GOT3 (cell line): Measurements from ENCODE around the gene SIRT6.
"Not testable (repeated sequence)": the region's sequence is repeated elsewhere in the genome, so short reads cannot be mapped to it uniquely, and the experiment has no call there.

Source experiments
- DNase-seq: peaks from one replicate; lab custom pipeline; 2025; ENCODE audit warnings: mixed read lengths; lab: John Stamatoyannopoulos, UW

The SIRT6 gene

DNA sequence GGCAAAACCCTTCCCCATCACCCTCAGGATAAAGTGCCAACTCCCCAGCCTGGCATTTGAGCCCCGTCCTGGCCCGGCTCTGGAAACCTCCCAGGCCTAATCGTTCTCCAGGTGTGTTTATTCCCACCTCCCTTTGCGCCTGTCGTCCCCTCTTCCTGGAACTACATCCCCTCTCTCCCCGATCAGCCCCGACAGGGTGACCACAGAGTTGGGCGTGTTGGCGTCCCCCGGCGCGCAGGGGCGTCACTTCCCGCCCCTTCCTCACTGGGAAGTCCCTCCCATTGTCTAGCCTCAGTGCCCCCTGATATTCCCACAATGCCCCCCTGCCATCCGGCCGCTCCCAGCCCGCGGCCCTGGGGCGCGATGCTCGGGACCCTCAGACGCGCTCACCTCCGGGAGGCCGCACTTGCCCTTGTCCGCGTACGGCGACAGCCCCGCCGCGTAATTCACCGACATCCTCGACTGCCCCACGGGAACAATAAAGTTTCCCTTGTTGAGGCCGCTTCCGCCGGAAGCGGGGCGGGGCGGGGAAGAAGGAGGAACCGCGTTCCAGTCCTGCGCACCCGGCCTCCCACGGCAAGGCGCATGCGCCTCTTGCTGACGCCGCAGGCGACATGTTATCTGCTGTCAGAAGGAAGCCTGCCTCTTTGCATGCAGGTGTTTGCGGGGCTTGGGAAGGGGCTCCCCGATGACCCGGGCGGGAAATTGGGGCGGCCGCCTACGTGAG, at the start of gene SIRT6, which contains the start of gene ANKRD24:
Gene SIRT6 (minus strand): TSS at position 480 of the 727 bp plus-strand sequence. CDS start 24 bp downstream, at position 456.
Gene ANKRD24 (plus strand): TSS at position 606 of the 727 bp plus-strand sequence. CDS start 3,737 bp downstream, outside the sequence.
- DNase-seq: peak; percentile 68

DNA sequence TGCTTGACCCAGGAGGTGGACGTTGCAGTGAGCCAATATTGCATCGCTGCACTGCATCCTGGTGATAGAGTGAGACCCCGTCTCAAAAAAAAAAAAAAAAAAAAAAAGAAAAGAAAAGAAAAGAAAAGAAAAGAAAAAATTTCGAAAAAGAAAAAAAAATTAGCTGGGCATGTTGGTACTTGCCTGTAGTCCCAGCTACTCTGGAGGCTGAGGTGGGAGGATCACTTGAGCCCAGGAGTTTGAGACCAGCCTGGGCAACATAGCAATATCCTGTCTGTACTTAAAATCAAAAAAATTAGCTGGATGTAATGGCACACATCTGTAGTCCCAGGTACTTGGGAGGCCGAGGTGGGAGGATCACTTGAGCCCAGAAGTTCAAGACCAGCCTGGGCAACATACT, 49.8 kb upstream of the SIRT6 start:
- not testable (repeated sequence) for DNase-seq

DNA sequence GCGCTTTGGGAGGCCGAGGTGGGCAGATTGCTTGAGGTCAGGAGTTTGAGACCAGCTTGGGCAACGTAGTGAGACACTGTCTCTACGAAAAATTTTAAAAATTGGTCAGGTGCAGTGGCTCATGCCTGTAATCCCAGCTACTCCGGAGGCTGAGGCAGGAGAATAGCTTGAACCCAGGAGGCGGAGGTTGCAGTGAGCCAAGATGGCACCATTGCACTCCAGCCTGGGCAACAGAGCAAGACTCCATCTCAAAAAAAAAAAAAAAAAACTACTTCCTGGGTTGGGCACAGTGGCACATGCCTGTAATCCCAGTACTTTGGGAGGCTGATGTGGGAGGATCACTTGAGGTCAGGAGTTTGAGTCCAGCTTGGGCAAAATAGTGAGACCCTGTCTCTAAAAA, 49.2 kb upstream of the SIRT6 start:
- DNase-seq: not testable (repeated sequence)

DNA sequence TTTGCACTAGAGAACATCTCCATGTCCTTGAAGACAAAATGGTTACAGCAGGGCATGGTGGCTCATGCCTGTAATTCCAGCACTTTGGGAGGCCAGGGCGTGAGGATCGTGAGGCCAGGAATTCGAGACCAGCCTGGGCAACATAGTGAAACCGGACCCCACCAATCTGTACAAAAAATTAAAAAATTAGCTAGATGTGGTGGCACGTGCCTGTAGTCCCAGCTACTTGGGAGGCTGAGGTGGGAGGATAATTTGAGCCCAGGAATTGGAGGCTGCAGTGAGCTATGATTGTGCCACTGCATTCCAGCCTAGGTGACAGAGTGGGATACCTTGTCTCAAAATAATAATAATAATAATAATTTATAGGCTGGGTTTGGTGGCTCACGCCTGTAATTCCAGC, 47.9 kb upstream of the SIRT6 start:
- not testable (repeated sequence) for DNase-seq

DNA sequence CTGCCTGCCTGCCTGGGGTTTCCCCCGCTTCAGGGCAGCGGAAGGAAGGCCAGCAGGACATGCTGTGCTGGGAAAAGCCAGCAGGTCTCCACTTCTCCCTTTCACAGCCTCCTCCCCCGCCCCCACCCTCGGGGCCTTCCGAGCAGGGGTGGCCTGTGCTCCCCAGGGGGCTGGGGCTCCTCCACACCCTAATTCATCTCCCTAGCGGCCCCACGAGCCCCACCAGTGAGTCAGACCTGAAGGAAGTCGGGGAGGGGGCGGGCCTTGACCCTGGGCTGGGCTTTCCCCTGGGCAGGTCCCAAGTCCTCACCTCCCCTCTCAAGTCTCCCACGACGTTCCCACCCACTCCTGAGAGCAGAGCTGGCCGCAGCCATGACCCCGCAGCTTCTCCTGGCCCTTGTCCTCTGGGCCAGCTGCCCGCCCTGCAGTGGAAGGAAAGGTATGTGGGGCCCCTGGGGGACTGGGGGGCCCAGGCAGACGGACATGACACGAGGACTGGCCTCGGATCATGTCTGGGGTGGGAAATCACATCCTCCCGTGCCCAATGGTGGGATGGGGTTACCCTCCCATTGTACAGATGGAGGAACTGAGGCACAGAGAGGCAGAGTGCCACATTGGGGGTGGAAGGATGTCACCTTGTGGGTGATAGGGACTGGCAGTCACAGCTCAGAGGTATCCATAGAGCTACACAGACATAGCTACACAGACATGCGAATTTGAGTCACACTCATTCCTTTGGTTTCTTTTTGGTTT, 47.0 kb upstream of the SIRT6 start, which contains the start of gene EBI3:
Gene EBI3 (plus strand): TSS at position 345 of the 753 bp plus-strand sequence. CDS start 28 bp downstream, at position 373.
- peak; percentile 45 for DNase-seq

DNA sequence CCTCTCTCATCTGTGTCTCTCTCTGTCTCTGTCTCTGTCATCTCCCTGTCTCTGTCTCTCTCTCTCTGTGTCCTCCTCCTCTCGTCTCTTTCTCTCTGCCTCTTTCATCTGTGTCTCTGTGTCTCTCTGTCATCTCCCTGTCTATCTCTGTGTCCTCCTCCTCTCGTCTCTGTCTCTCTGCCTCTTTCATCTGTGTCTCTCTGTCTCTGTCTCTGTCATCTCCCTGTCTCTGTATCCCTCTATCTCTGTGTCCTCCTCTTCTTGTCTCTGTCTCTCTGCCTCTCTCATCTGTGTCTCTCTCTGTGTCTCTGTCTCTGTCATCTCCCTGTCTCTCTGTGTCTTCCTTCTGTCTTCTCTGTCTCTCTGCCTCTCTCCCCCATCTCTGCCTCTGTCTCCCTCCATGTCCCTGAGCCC, 46.4 kb upstream of the SIRT6 start:
- DNase-seq: no peak

DNA sequence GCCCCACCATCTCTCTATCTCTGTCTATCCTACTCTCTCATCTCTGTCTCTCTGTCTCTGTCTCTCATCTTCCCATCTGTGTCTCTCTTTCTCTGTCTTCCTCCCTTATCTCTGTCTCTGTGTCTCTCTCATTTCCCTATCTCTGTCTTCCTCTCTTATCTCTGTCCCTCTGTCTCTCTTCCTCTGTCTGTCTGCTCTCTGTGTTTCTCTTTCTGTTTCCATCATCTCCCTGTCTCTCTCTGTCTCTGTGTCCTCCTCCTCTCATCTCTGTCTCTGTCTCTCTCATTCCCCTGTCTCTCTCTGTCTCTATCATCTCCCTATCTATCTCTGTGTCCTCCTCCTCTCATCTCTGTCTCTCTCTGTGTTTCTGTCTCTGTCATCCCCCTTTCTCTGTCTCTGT, 45.4 kb upstream of the SIRT6 start:
- DNase-seq: no peak

DNA sequence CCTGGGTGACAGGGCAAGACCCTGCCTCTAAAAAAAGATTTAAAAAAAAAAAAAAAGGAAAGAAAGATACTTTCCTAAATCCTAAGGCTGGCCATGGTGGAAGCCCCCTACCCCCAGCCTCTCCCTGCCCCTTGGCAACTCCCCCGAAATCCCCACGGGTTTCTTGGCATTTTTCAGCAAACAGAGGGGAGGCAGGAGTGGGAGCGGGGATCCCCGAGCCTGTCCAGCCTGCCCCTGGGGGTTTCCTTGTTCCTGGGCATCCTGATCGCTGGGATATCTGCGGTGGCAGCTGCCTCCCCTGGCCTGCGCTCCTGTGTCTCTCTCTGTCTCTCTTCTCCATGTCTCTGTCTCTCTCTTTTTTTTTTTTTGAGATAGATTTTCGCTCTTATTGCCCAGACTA, 43.5 kb upstream of the SIRT6 start:
- DNase-seq: no peak

DNA sequence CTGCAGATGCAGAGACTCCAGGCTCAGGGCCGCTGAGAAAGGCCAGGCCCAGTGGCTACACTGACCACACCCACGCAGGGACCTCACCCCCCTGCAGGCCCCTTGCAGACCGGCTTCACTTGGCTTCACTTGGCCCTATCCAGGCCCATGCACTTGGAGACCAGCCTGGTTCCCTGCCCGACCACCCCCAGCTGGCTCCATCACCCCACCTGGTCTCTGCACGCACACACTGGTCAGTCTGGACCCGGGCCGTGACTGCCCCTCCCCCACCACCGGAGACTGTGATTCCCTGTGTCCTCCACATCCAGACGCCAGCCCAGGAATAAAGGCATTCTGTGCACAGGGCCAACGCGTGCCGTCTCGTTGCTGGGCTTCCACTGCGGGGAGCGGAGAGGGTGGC, 42.1 kb upstream of the SIRT6 start:
- DNase-seq: no peak

DNA sequence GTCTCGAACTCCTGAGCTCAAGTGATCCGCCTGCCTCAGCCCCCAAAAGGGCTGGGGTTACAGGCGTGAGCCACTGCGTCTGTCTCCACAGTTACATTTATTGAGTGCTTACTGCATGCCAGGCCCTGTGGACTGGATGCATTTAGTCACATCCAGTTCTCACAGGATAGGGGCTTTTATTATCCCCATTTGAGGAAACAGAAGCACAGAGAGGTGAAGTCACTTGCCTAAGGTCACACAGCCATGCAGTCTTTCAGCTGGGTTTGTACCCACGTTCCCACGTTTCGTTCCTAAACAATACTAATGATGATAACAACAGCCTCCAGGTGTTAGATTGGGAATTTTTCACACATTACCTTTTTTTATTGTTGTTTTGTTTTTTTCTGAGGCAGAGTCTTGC, 37.8 kb upstream of the SIRT6 start:
- DNase-seq: no peak

DNA sequence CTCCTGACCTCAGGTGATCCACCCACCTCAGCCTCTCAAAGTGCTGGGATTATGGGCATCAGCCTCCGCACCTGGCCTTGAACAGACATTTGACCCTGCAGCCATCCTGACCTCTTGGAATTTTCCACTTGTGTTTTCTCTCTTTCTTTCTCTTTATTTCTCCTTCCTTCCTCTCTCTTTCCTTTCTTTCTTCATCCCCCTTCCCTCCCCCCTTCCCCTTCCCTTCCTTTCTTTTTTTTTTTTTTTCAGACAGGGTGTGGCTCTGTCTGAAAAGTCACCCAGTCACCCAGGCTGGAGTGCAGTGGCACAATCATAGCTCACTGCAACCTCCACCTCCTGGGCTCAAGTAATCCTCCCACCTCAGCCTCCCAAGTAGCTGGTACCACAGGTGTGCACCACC, 36.2 kb upstream of the SIRT6 start:
- DNase-seq: not testable (repeated sequence)

DNA sequence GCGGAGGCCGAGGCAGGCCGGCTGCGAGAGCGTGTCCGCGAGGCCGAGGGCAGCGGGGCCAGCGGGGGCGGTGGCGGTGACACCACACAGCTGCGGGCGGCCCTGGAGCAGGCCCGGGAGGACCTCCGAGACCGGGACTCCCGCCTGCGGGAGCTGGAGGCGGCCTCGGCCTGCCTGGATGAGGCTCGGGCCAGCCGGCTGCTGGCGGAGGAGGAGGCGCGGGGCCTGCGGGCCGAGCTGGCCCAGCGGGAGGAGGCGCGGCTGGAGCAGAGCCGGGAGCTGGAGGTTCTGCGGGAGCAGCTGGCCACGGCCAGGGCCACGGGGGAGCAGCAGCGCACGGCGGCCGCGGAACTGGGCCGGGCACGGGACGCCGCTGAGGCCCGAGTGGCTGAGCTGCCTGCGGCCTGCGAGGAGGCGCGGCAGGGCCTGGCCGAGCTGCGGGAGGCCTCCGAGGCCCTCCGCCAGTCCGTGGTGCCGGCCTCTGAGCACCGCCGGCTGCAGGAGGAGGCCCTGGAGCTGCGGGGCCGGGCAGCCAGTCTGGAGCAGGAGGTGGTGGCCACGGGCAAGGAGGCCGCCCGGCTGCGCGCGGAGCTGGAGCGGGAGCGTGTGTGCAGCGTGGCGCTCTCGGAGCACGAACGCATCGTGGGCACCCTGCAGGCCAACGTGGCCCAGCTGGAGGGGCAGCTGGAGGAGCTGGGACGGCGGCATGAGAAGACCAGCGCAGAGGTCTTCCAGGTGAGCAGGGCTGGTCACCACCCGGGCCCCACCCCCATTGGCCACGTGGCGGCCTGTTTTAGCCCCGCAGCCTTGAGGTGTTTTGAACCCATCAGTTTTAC, 35.3 kb upstream of the SIRT6 start:
- DNase-seq: no peak

DNA sequence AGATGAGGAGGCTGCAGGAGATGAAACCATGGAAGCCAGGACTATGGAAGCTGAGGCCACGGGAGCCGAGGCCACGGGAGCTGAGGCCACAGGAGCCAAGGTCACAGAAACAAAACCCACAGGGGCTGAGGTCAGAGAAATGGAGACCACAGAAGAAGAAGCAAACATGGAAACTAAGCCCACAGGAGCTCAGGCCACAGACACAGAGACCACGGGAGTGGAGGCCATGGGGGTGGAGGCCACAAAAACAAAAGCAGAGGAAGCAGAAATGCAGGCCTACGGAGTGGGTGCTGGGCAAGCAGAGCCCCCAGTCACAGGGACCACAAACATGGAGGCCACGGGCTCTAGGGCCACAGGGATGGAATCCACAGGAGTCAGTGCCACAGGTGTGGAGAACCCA, 34.5 kb upstream of the SIRT6 start:
- DNase-seq: no peak

DNA sequence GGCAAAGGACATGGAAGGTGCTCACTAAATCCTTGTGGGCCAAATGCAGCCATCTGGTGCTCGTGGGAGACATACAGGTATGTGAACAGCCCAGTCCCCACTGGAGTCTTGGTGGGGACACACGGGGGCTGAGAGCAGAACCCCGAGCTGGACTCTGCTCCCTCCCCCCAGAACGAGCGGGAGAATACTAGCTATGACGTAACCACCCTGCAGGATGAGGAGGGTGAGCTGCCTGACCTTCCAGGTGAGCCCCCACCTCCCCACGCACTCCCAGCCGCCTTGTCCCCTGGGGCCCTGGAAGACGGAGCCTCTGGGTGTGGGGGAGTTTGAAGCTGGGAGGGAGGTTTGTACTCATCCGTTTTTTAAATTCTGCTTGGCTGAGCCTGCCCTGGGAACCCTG, 33.4 kb upstream of the SIRT6 start:
- DNase-seq: no peak

DNA sequence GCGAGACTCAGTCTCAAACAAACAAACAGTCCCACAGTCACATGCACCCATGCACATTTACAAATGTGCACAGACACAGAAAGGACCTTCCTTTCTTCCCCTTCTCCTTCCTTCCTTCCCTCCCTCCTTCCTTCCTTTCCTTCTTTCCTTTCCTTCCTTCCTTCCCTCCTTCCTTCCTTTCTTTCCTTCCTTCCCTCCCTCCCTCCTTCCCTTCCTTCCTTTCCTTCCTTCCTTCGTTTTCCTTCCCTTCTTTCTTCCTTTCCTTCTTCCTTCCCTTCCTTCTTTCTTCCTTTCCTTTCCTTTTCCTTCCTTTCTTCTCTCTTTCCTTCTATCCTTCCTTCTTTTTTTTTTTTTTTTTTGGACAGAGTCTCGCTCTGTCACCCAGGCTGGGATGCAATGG, 30.8 kb upstream of the SIRT6 start:
- DNase-seq: no peak

DNA sequence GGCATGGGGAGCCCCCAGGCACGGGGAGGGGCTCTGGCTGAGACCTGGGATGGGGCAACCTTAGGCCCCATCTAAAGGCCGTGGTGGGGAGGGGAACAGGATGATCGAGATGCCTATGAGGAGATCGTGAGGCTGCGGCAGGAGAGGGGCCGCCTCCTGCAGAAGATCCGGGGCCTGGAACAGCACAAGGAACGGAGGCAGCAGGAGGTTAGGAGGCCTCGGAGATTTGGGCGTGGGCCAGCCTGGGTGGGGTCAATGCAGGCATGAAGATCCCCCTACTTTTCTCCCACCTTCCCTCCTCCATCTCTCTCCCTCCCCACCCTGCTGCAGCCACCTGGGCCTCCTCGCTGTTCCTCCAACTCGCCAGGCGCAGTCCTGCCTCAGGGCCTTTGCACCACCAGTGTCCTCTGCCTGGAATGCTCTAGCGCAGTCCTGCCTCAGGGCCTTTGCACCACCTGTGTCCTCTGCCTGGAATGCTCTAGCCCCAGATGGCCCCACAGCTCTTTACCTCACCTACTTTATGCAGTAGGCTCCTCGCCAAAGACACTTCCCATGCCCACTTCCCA, 27.9 kb upstream of the SIRT6 start:
- DNase-seq: no peak

DNA sequence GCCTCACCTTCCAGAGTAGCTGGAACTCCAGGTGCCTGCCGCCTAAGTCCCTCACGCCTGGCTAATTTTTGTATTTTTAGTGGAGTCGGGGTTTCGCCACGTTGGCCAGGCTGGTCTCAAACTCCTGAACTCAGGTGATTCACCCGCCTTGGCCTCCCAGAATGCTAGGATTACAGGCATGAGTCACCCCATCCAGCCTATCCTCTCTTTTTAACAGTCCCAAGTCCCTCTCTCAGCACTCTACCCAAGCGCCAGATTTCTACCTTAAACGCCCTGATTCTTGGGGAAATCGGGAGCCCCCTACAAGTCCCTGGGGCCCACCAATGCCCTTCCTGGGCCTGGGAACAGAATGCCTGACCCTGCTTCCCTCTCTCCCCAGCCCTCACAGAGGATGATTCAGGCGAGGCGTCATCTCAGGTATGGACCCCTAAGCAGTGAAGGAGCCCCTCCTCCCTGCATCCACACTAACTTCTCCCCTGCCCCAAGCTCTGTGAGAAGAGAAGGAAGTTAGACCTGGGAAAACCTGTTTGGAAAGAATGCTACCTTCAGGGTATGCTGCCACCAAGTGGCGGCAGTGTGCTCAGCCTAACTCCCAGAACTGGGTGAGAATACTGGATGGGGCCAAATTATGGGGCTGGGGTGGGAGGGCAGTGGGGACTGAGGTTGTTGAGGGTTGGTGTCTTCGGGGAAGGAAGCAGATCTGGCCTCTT, 26.2 kb upstream of the SIRT6 start:
- DNase-seq: no peak

DNA sequence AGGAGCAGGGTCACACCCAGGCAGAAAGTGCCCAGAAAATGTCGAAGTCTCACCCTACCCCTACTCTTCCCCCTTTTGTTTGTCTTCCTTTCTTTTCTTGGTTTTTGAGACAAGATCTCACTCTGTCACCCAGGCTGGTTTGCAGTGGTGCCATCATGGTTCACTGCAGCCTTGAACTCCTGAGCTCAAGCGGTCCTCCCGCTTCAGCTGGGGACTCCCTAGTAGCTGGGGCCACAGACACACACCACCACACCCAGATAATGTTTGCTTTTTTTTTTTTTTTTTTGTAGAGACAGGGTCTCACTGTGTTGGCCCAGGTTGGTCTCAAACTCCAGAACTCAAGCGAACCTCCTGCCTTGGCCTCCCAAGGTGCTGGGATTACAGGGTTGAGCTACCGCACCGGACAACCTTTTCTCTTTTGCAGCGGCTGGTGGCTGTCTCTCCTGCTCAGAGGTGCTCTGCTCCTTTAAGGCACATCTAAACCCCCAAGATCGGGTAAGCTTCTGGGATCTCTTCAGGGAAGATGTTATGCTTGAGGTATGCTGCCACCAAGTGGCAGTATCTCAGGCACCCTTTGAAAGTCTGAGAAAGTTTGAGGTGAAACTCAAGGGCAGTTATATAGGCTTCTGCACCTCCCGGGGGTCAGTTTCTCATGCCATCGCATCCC, 24.6 kb upstream of the SIRT6 start:
- no peak for DNase-seq

DNA sequence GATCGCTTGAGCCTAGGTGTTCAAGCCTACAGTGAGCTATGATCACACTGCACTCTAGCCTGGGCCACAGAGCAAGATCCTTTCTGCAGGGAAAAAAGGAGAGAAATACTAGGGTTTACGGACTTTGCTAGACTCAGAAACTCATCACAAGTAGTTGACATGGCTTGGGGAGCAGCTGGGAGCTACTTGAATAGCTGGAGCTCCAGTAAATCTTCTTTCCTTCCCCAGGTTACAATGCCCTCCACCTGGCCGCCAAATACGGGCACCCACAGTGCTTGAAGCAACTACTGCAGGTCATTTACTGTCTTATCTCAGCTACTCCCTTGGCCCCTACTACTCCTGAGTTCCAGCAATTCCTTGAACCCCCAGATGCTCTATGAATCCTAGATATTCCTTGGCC, 19.4 kb upstream of the SIRT6 start:
- no peak for DNase-seq

DNA sequence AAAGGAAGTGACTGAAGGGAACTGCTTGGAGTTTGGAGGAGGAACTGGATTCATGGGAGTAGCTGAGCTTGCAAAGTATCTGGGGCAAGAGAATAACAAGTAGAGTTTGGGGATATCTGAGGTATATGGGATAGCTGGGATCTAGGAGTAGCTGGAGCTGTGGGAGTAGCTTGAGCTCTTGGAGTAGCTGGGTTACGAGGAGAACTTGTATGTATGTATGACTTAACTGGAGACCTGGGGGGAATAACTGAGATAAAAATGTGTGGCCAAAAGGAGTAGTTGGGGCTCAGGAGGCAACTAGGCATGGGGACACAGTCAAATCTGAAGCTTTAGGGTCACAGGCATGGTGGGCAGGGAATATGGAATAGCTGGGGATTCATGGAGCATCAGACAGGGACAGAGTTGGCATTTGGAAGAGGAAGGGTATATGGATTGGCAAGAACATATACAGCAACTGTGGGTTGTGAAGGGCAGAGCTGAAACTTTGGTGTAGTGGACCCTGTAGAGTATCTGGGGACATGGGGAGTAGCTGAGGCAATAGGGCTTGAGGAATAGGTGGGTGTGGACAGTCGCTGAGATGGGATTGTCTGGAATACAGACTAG, 18.7 kb upstream of the SIRT6 start:
- no peak for DNase-seq
